NCI-H526 treated with DMSO at 0.1 percent for 48 hours (cell line): ENCODE measurements around the gene PRDM16.

ENCODE experiments used
- DNase-seq: peaks from one replicate; lab custom pipeline; 2025; lab: John Stamatoyannopoulos, UW

PRDM16 gene

GRCh38 chr1:3463013-3463385, 394.0 kb downstream of the PRDM16 start:
- no peak for DNase-seq

GRCh38 chr1:3463408-3463863, 394.4 kb downstream of the PRDM16 start:
- no peak for DNase-seq

DNA sequence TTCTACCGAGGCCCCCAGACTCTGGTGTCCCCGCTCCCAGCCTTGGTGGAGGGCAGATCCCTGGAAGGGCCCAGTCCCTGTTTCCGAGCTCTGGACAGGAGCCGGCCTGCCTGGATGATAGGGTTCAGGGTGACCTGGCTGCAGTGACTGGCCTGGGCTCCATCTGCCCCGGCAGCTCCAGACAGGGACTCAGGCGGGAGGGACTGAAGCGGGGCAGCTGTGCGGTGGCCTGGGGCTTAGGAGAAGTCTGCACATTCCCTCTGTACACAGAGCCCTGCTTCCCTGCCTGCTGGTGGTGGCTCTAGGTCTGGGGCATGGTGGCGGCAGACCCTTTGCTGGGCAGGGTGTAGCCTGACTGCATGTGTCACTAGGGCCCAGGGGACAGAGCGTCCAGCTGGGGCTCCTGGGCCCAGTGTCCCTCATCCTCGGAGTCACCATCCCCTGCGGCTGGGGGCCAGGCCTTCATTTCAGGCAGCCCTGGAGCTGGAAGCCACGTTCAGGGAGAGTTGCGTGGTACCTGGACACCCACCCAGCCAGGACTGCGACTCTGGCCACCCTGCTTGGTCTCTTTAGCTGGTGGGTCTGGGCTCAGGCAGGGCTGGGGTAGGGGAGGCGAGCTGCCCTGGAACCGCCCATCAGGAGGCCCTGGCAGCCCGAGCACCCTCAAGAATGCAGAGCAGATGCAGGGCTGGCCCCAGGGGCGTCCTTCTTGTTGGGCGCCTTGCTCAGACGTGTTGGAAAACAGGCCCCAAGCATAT, 395.1 kb downstream of the PRDM16 start:
- no peak for DNase-seq

DNA sequence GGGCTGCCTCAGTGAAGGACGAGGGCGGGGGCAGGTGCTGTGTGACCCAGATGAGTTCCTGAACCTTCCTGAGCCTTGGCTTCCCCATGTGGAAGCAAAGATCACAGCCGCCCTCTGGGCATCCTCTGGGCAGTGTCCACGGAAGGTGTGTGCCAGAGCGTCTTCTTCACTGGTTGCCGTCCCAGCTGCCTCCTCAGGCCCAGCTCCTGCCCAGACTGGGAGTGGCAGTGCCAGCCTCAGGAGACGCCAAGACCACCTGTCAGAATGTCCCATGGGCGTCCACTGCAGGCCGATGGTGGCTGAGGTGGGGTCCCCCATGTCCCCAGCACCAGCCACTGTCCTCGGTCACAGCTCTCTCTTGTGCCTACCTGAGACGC, 395.6 kb downstream of the PRDM16 start:
- DNase-seq: no peak

DNA sequence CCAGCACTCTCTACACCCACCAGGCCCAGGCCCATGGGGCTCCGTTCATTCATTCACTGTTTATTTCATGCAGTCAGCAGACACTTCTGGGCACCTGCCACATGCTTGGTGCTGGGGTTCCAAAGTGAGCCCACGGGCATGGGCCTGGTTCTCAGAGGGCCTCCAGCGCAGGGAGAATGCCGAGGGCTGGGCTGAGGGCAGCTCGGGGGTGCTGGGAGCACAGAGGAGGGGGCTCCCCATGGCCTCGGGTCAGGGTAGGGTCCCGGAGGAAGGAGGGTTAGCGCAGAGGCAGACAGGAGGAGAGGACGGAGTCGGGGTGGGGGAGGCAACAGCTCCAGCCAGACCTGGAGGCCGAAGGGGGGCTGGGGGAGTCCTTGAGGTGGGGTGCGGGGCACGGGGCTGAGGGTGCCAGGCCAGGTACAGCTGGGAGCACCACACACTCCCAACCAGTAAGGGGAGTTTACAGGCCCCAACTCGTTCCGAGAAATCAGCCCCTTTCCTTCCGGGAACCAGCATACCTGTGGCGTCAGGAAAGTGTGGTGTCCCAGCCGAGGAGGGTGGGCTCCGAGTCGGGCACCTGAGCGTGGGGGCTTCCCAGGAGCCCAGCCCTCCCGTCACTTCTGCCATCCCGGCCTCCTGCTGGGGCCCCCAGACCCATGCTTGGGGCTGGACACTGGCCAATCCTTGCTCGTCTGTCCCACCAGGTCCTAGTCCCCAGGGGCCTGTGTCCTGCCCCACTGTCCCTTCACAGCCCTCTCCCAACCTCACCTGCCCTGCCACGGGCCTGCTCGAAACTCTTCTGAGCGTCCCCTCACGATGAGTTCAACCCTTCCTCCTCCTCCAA, 396.3 kb downstream of the PRDM16 start:
- no peak for DNase-seq

- DNase-seq: no peak
These were observed 396.9 kb downstream of the PRDM16 start for GRCh38 chr1:3465935-3466321.

- DNase-seq: no peak
These were observed 397.5 kb downstream of the PRDM16 start for GRCh38 chr1:3466366-3467075.

DNA sequence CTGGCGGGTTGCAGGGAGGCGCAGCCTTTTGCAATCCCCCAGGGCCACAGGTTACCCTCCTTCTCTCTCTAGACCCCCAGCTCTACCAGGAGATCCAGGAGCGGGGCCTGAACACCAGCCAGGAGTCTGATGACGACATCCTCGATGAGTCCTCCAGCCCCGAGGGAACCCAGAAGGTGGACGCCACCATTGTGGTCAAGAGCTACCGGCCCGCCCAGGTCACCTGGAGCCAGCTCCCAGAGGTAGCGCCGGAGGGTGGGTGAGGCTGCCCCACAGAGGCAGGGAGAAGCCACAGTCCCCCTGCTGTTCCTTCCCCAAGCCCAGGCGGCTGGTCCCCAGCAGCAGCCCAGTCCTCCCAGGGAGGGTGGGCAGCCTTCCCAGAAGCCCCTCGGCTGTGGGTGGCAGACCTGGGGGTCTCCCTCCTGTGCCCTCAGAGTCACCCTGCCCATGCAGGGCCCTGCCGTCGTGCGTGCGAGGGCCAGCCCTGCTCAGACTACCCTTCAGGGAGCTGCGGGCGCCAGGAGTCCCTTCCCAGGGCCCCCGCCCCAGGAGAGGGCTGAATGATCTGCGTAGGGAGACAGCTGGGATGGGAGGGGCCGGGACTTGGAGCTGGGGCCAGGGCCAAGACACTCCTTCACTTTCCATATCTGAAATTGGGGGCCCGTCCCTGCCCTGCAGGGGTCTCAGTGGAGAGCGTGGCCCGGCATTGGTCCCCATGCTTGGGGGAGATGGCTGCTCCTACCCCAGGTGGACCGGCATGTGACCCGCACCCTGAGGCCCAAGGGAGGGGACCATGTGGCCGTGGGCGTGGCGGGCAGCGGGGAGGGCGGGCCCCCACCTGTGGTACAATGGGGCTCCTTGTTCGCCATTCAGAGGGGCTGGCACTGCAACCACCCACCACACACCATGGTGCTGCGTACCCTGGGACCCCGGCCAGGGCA, 398.4 kb downstream of the PRDM16 start:
- no peak for DNase-seq

GRCh38 chr1:3468236-3469103, 399.5 kb downstream of the PRDM16 start:
- DNase-seq: no peak

GRCh38 chr1:3469104-3469848, 400.3 kb downstream of the PRDM16 start:
- no peak for DNase-seq

- DNase-seq: no peak
These were observed 401.0 kb downstream of the PRDM16 start for GRCh38 chr1:3469849-3470649.

GRCh38 chr1:3470650-3471355, 401.8 kb downstream of the PRDM16 start:
- no peak for DNase-seq

GRCh38 chr1:3471356-3472087, 402.5 kb downstream of the PRDM16 start:
- DNase-seq: no peak

- DNase-seq: no peak
These were observed 403.3 kb downstream of the PRDM16 start for GRCh38 chr1:3472088-3472850.

DNA sequence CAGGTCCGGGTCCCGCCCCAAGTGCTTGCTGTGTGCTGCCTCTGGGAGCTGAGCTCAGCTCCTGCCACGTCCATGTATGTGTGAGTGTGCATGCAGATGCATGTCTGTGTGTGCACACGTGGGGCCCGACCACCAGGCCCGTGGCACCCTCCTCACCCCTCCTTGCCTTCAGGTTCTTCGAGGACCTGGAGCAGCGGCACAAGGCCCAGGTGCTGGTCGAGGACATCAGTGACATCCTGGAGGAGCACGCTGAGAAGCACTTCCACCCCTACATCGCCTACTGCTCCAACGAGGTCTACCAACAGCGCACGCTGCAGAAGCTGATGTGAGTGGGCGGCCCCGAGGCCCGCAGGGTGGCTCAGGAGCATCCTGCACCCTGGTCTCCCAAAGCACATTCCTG, 403.9 kb downstream of the PRDM16 start:
- DNase-seq: no peak

DNA sequence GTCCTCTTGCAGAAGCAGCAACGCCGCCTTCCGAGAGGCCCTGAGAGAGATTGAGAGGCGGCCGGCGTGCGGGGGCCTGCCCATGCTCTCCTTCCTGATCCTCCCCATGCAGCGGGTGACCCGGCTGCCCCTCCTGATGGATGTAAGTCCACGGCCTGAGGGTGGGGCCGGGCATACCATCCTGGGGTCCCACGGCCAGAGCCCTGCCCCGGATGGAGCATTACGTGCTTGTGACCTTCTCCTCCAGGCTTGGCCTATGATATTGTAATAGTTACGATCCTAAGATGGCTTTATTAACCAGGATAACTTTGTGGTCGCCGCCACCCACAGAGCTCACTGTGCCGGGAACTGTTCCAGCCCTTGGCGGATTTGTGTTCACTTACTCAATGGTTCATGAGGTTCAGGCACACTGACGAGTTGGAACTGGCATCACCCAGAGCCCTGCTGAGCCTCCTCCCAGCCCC, 404.4 kb downstream of the PRDM16 start:
- no peak for DNase-seq

GRCh38 chr1:3474016-3474415, 405.0 kb downstream of the PRDM16 start:
- DNase-seq: no peak
